Measurements from ENCODE around the gene APELA.
"Not testable (repeated sequence)": the region's sequence is repeated elsewhere in the genome, so short reads cannot be mapped to it uniquely, and the experiment has no call there.

APELA gene

DNA sequence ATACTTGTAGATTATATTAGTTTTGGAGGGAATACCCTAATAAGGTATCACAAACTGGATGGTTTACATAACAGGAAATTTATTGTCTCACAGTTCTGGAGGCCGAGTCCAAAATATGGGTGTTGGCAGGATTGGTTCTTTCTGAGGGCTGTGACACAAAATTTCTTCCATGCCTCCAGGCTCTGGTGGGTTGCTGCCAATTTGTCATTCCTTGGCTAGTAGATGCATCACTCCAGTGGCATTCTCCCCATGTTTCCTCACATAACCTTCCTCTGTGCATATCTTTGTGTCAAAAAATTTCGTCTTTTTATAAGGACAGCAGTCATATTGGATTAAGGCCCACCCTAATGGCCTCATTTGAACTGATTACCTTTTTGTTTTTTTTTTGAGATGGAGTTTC lies 49.3 kb downstream of the APELA start:
- DNase-seq (ENCODE audit: low spot score), result no peak

DNA sequence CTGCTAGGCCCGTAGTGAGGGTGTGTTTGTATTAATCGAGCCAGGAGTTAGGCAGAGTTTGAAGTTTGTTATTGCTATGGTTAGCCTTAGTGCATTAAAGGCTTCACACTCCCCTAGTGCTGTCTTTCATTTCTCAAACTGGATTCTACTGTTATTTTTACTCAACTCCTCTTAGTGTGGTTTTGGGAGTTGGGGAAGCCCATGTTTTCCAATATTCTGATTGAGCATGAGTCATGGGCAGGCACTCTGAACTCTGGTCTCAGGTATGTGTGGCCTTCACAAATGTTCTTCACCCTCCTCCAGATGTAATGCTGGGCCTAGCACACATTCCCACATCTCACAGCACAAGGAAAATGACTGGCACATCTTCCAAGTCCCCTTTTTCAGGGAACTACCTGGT lies 50.1 kb downstream of the APELA start:
- not testable (repeated sequence) for DNase-seq (ENCODE audit: low spot score)

DNA sequence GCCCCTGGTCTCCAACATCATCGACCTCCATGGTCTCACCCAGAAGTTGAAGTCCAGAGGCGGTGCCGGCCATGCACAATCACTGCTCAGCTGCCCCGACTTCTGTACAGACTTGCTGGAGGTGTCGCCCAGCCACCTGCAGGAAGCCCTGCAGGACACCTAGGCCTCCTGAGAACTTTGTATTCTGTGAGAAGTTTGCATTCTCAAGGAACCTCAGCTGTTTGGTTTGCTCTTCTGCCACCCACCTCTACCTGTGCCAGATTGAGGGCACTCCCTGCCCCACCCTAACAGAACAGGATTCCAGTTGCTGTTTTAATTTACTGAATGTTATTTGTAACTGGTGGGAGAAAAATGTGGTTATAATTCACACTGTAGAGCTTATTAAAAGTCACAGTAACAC lies 53.7 kb downstream of the APELA start:
- DNase-seq (ENCODE audit: low spot score), result no peak

DNA sequence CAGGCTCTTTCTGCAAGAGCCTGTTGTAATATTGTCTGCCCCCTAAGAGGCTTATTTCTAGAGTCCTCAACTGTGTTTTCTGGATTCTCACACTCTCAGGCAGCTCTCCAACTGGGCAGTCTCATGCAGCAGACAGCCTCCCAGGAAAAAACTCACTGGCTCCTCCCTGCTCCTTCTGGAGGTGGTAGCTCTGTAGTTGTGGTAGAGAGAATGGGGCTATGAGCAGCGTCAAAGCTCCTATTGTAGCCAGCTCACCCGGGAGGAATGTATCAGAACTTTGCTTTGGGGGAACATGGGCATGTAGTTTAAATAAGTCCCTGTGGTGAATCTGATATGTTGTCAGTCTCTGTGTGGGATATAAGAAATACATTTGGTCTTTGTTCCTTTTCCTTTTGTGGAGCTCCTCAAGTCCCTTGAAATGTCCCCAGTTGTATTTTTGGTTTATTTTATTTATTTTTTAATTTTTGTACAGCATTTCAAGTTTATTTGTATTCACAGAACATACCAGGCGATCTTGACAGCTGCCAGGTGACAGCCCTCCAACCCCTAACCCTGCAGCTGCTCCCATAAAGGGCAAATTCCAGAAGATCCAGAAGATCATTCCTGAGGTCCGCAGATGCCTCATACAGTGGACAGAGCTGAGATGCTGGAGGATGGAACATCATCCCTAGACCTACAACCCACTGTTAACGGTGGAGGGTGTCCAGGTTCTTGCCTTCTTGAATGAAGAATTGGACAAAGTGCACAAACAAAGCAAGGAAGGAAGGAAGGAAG lies 54.8 kb downstream of the APELA start:
- no peak for DNase-seq (ENCODE audit: low spot score)

DNA sequence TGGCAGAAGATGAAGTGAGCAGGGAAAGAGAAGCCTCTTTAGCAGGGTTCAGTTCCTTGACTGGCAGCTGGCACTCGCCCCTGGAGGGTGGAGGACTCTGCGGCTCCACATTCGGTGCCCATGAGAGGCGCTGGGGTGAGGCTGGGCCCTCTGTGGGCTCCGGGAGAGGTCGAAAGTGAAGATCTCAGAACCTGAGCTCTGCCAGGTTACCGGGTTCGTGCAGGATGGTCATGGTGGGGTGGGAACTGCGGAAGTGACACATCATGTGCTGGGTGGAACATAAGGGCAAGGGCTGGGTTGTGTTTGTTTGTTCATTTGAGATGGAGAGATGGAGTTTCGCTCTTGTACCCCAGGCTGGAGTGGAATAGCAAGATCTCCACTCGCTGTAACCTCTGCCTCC lies 56.3 kb downstream of the APELA start:
- DNase-seq (ENCODE audit: low spot score), result no peak

DNA sequence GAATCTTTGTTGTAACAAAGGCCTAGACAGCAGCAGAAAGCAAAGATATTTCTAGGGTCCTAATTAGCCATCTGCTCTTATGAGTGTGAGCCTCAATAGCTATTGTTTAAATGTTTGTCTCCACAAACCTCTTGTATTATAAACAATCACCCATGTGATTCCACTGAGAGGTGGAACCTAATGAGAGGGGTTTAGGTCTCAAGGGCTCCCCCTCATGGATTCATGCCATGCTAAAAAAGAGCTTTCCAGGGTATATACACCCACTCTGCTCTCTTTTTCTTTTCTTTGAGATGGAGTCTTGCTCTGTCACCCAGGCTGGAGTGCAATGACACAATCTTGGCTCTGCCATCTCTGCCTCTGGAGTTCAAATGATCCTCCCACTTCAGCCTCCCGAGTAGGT lies 58.4 kb downstream of the APELA start:
- DNase-seq (ENCODE audit: low spot score), result no peak

DNA sequence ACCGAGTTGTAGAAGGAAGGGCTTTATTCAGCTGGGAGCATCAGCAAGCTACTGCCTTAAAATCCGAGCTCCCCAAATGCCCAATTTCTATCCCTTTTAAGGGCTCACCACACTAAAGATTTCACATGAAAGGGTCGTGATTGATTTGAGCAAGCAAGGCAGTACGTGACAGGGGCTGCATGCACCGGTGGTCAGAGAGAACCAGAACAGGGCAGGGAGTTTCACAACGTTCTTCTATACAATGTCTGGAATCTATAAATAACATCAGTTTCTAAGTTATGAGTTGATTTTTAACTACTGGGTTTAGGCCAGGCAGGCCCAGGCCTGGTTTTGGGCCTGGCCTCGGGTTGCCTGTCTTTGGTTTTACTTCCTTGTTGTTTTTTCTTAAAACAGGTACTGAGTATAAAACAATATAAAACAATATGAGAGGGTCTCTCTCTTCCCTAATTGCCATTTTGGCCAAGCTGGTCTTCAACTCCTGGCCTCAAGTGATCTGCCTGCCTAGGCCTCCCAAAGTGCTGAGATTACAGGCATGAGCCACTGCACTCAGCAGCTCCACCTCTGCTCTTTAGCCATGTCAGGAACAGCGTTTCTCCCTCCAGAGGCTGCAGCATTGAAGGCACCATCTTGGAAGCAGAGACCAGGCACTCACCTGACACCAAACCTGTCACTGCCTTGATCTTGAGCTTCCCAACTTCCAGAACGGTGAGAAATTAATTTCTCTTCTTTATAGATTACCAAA lies 59.1 kb downstream of the APELA start:
- DNase-seq (ENCODE audit: low spot score), result not testable (repeated sequence)

DNA sequence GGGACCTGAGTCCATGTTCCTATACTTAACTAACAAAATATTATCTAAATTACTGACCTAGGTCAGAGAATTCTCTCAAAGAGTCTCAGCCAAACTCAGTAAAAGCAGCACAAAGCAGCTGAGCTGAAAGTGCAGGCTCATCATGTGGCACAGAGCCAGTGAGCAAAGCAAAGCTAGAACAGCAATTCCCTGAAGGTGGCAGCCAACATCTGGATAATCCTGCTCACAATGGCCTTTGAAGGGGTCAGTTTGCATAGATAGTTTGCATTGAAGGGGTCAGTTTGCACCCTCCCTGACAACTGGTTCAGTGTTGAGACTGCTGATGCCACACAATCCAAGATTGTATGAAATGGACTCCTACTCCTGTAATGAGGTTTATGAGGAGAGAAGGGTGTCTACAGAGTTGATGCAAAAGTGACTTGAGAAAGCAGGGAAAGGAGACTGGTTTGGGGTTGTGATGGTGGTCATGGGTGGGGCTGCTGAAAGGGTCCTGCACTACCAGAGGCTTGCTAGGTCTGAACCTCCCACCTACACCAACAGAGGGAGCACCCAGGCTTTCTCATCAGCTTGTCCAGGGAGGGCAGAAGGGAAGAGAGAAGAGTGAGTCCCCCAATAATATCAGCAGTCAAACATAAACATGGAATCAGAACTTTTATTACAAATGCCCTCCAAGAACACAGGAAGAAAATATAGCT lies 60.7 kb downstream of the APELA start:
- no peak for DNase-seq (ENCODE audit: low spot score)

DNA sequence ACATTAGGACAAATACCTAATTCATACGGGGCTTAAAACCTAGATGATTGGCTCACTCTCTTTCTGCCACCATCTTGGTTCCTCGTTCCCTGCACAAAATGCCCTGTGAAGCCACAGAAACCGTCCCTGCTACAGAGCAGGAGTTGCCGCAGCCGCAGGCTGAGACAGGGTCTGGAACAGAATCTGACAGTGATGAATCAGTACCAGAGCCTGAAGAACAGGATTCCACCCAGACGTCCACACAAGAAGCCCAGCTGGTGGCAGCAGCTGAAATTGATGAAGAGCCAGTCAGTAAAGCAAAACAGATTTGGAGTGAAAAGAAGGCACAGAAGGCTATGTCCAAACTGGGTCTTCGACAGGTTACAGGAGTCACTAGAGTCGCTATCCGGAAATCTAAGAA lies 66.2 kb downstream of the APELA start:
- DNase-seq (ENCODE audit: low spot score), result no peak

DNA sequence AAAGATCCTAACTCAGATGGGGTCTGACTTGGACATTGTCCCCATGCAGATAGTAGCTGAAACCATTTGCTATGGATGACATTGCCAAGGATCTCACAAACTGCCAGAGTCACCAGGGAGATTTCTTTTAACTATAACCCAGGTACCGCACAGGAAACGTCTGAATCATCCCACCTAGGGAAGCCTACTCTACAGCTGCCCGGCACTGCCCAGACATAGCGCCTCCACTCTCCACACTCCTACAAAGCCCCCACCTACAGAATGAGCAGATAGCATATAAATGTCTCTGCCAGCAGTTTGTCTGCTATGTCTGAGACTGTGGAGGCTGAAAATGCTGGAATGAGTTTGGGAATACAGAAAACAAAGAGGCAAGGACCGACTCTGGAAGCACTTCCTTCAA lies 68.2 kb downstream of the APELA start:
- no peak for DNase-seq (ENCODE audit: low spot score)

DNA sequence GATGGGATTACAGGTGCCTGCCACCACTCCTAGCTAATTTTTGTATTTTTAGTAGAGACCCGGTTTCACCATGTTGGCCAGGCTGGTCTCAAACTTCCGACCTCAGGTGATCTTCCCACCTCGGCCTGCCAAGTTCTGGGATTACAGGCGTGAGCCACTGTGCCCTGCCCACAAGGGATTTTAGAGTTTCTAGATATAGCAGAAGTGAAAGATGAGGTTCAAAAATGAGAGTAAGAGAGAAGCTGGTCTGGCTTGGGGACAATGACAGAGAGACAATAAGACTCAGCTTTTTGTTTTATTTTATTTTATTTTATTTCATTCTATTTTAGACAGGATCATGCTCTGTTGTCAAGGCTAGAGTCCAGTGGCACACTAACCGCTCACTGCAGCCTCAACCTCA lies 69.8 kb downstream of the APELA start:
- no peak for DNase-seq (ENCODE audit: low spot score)

Measured in HuH-7.5 (cell line).